Right lung (tissue), 5 donors: Measurements from ENCODE around the gene PLB1. TPM values are rescaled to one million over a fixed set of nuclear protein-coding genes. Genes with fewer than 3 reads are reported as not detected.
A peak's percentile ranks its signal among the peaks of the same experiment; 100 is the strongest.
"Not testable (repeated sequence)": the region's sequence is repeated elsewhere in the genome, so short reads cannot be mapped to it uniquely, and the experiment has no call there.

Experiments used
- DNase-seq, 2 donors: peaks; one replicate each; pipeline ENCODE4 v3.0.0-alpha.2; 2013
- polyA plus RNA-seq, 5 donors: library from polyadenylated mRNA; unstranded; fragments of 120-200 nt; gene quantifications; one replicate each; pipeline versions ENCODE4 v1.2.1 to v1.2.3, GENCODE V29; 2013; ENCODE audit warnings: inconsistent platforms in 1 of 5, low replicate concordance in 1 of 5; ENCODE audit not compliant: insufficient read length in 5 of 5, insufficient read depth in 1 of 5

The PLB1 gene
- polyA plus RNA-seq, 5 donors = 1.2 to 2.1 (median 1.7) TPM

- not testable (repeated sequence) for DNase-seq
Observed at GRCh38 chr2:28665811-28666377, 170.0 kb downstream of the PLB1 start.

- DNase-seq = no peak
Observed at GRCh38 chr2:28666496-28667184, 170.8 kb downstream of the PLB1 start.

- DNase-seq = no peak
Observed at GRCh38 chr2:28667261-28667660, 171.4 kb downstream of the PLB1 start.

GRCh38 chr2:28668106-28668814 is 172.4 kb downstream of the PLB1 start:
- no peak for DNase-seq

GRCh38 chr2:28668880-28669279 is 173.0 kb downstream of the PLB1 start:
- no peak for DNase-seq

GRCh38 chr2:28670856-28671255 is 175.0 kb downstream of the PLB1 start:
- DNase-seq = no peak

- no peak for DNase-seq
Observed at GRCh38 chr2:28673338-28673737, 177.5 kb downstream of the PLB1 start.

- DNase-seq = no peak
Observed at GRCh38 chr2:28674062-28674712, 178.3 kb downstream of the PLB1 start.

- no peak for DNase-seq
Observed at GRCh38 chr2:28674713-28675068, 178.8 kb downstream of the PLB1 start.

- no peak for DNase-seq
Observed at GRCh38 chr2:28676152-28676835, 180.4 kb downstream of the PLB1 start.

- no peak for DNase-seq
Observed at GRCh38 chr2:28678175-28678855, 182.5 kb downstream of the PLB1 start.

- DNase-seq = no peak
Observed at GRCh38 chr2:28678944-28679343, 183.1 kb downstream of the PLB1 start.

GRCh38 chr2:28680657-28681056 is 184.8 kb downstream of the PLB1 start:
- no peak for DNase-seq

- DNase-seq = no peak
Observed at GRCh38 chr2:28681158-28681571, 185.3 kb downstream of the PLB1 start.

GRCh38 chr2:28681606-28682005 is 185.7 kb downstream of the PLB1 start:
- no peak for DNase-seq

GRCh38 chr2:28683100-28683706 is 187.3 kb downstream of the PLB1 start:
- peak; percentile 76 to 77 for DNase-seq

GRCh38 chr2:28684142-28684858 is 188.4 kb downstream of the PLB1 start:
- DNase-seq = no peak

- no peak for DNase-seq
Observed at GRCh38 chr2:28687171-28687570, 191.3 kb downstream of the PLB1 start.

- DNase-seq = no peak
Observed at GRCh38 chr2:28687640-28688385, 192.0 kb downstream of the PLB1 start.

GRCh38 chr2:28688818-28689217 is 193.0 kb downstream of the PLB1 start:
- no peak for DNase-seq
